COR-L47 (cell line): ENCODE data around the gene MARK1.

Experiments
- DNase-seq: peaks from one replicate; lab custom pipeline; 2025; lab: John Stamatoyannopoulos, UW

MARK1 gene

GRCh38 chr1:220527908-220528678 is at the start of gene MARK1:
MARK1 (plus strand) TSS chr1:220528136; CDS start chr1:220528823, 687 bp downstream.
- DNase-seq = peak; percentile 75

GRCh38 chr1:220483700-220484099 is 44.2 kb upstream of the MARK1 start:
- no peak for DNase-seq

DNA sequence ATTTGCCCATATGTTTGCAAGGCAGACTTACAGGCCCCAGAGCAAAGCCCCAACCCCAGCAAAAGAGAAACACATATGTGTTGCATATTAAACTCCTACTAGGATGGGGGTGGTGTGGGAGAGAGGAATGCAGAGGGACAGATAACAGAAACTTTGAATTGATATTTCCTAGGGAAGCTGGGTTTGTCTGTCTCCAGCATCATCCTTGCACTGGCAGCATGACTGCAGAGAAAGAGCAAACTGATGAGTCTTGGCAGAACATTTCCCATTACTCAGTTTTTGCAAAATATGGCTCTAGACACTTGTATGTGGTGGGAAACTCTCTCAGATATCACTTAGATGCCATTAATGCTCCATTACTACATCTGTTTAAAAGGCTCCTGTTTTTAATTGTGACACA is 43.8 kb upstream of the MARK1 start:
- no peak for DNase-seq

- DNase-seq = no peak
These were observed 42.8 kb upstream of the MARK1 start for GRCh38 chr1:220485131-220485530.

GRCh38 chr1:220485791-220486190 is 42.1 kb upstream of the MARK1 start:
- no peak for DNase-seq

- DNase-seq = peak; percentile 20
These were observed 40.6 kb upstream of the MARK1 start for GRCh38 chr1:220487297-220487820.

DNA sequence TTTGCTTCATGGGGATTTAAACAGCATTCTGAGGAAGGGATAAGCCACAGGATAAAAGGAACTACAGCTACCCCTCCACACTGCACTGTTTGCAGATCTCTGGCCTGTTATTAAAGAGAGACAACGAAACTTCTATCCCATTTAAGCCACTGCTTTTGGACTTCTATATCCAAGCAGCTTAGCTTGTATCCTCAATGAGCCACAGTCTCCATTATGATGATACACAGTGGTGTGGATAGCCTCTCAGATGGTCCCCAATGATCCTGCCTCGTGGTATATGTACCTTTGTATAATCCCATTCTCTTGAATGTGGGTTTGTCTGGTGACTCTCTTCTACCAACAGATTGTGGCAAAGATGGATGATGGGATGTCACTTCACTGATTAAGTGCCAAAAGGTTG is 36.0 kb upstream of the MARK1 start:
- no peak for DNase-seq

DNA sequence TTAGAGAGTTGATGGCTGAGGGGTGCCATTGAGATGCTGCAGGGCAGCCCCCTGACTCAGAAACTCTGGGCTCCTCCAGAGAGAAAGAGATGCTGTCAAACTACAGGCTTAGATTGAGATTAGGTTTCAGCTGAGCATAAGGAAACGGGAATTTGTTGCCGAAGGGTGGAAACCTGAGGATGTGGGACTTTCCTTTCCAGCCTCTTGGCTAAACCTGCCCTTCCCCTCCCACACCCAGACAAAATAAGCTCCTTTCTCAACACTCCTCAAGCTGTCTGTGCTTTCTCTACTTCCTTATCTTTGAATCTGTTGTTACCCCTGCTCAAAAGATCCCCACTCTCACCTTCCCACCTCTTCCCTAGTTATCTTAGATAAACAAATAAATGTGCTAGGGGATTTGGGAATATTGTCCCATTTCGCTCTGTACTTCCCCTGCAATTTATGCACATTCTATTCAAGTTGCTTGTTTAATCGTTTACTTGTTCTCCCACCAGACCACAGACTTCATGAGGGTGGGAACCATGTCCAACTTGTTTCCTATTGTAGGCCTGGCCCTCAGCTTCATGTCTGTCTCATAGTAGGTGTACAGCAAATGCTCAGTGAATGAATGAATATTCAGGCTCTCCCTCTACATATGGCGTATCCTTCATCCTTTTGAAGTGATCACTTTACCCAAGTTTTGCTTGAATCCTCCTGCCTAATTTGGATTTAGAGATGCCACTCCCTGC is 30.6 kb upstream of the MARK1 start:
- DNase-seq = no peak

GRCh38 chr1:220498188-220498587 is 29.7 kb upstream of the MARK1 start:
- no peak for DNase-seq

- DNase-seq = no peak
These were observed 27.6 kb upstream of the MARK1 start for GRCh38 chr1:220500372-220500771.

DNA sequence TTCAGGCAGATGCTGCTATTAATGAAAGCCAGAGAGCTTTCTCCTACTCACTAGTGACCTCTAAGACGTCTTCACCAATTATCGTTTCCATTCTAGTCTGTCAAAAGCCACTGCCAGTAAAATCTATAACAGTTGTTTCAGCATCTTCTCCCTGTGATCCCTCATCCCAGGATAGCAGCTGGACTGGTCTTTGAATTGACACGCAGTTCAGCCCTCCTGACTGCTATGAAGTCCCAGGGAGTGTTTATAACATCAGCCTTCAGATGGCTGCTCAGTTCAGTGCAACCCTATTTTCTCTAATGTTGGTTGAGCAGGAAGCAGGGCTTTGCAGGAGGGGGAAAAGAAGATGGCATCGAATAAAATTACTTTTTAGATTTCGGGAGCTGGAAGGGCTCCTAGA is 23.6 kb upstream of the MARK1 start:
- DNase-seq = no peak

DNA sequence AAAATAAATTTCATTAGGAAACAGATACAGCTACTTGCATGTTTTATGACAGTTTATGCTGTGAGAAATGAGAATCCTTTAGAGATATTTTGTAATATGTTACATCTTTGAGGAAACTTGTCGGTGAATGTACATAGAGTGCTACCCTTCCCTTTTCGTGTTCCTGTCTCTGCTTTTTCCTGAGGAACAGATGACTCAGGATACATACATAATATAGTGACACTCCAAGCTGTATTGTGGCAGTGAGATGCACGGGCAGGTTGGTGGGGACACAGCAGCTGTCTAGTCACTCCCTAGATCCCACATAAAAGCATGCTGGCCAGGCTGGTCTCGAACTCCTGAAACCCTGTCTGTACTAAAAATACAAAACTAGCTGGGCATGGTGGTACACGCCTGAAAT is 20.9 kb upstream of the MARK1 start:
- DNase-seq = no peak

GRCh38 chr1:220511179-220511578 is 16.8 kb upstream of the MARK1 start:
- no peak for DNase-seq

GRCh38 chr1:220511785-220512184 is 16.2 kb upstream of the MARK1 start:
- DNase-seq = no peak

GRCh38 chr1:220513834-220514233 is 14.1 kb upstream of the MARK1 start:
- DNase-seq = no peak

GRCh38 chr1:220514256-220514655 is 13.7 kb upstream of the MARK1 start:
- no peak for DNase-seq

DNA sequence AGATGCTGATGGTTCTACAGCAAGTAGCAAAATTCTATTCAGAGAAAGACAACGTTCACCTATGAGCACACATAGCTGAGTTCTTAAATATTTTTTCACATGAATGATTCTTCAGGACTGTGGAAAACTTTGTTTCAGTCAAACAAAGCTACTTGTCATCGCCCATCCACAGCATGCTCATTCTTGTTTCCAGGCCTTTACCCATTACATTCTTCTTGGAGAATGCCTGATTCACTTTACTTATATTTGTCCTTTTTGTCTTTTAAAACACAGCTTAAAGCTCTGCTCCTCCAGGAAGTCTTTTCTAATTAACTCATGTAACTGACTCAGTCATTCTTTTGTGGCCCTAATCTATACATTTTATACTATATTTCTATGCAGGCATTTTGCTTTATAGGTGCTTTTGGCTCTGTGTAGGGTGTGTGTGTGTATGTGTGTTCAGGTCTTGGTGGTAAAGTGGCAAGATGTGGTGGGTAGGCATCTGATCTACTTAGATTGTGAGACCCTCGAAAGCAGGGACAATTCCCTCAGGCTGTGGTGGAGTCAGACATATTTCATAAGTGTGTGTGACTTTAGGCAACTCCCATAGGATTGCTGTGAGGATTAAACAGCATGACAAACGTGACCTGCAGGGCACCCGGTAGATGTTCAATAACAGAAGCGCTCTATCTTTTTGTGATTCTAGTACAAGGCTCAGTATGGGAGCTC is 11.8 kb upstream of the MARK1 start:
- DNase-seq = no peak

- no peak for DNase-seq
These were observed 11.3 kb upstream of the MARK1 start for GRCh38 chr1:220516722-220517042.

GRCh38 chr1:220521778-220522177 is 6.2 kb upstream of the MARK1 start:
- DNase-seq = peak; percentile 67

DNA sequence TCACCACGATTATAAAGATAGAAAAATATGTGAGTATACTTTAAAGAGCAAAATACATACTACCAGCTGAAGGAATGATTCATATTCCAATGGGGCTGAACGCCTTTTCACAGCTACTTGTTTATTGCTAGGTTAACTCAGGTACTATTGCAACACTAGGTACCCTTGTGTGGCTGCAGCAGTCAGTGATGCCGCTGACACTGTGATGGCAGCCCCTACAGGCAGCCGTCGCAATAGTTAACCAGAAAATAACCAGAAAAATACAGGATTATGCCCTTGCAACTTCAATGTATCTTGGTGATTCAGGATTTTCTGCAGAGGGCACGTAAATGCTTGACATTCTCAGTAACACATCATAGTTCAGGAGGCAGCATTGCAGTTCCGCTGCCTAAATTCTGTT is 1.6 kb upstream of the MARK1 start:
- DNase-seq = no peak

DNA sequence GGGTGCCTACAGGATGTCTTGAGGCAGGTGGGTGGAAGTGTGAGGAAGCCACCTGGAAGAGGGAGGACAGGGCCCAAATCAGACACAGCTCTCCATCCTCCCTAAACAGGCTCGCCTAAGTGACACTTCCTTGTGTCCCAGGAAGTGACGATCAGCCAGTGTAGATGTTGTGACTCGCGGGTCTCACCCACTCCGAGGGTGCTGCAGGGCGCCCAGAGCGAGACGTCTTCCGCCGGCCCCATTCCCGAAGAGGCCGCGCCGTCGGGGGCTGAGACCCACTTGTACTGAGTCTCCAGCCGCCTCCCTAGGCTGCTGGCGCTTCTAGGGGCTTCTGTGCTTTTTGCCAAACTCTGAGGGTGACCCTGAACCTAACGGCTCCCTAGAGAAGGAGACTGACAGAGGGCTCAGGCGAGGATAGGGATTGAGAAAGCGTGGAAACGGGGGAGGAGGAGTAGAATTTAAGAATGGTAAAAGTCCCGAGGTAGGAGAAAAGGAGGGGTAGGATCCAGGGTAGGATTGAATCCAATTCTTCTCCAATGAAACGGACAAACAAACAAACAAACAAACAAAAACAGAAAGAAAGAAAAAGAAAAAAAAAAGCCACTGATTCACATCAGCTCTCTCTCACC is 543 bp upstream of the MARK1 start:
- DNase-seq = peak; percentile 31
